Panc1 (cell line): ENCODE results near the gene FRS2. TPM values are rescaled to one million over a fixed set of nuclear protein-coding genes. Genes with fewer than 3 reads are reported as not detected.

Source experiments
- ATAC-seq: fragments of 200-7000 bp; cut with Tn5 transposase; 2 replicates; pipeline ENCODE4 v1.9.1; 2020; ENCODE audit warnings: mild to moderate bottlenecking, moderate library complexity
- BruUV-seq: library from RNA; stranded (reverse); fragments of 400-500 nt; replicated peaks from 2 replicates; lab custom pipeline; 2021; lab: Mats Ljungman, UMichigan
- CTCF ChIA-PET: fragments of 300-600 bp; sonication (Branson Sonifier 250); formaldehyde crosslinking; loops from one replicate; lab custom pipeline; 2022; ENCODE audit warnings: antibody characterized with exemption; lab: Charles Lee
- POLR2A ChIA-PET: fragments of 300-600 bp; sonication (Branson Sonifier 250); formaldehyde crosslinking; loops from one replicate; lab custom pipeline; 2022; ENCODE audit warnings: antibody characterized with exemption; lab: Charles Lee
- DNase-seq: peaks from one replicate; pipeline ENCODE4 v3.0.0-alpha.2; 2010; ENCODE audit warnings: low read depth, low spot score
- H3K27ac ChIP-seq: 2 replicates; pipeline ENCODE4 v1.5.1; 2011; ENCODE audit warnings: mild to moderate bottlenecking, low read length, inconsistent platforms
- H3K27me3 ChIP-seq: fragments of 200-500 bp; sonication (Bioruptor generic); 2 replicates; pipeline ENCODE4 v1.6.0; 2014; ENCODE audit warnings: low read length, inconsistent platforms; ENCODE audit not compliant: control insufficient read depth, insufficient read depth
- H3K36me3 ChIP-seq: fragments of 200-500 bp; sonication (Bioruptor generic); 2 replicates; pipeline ENCODE4 v1.5.1; 2014; ENCODE audit warnings: inconsistent platforms, mild to moderate bottlenecking, low read length, moderate library complexity; ENCODE audit not compliant: control insufficient read depth, insufficient read depth
- H3K4me1 ChIP-seq: 2 replicates; pipeline ENCODE4 v1.5.1; 2011; ENCODE audit warnings: inconsistent platforms, mild to moderate bottlenecking, low read length, moderate library complexity; ENCODE audit not compliant: control insufficient read depth, insufficient read depth
- H3K4me3 ChIP-seq, 2 experiments: 2 replicates each; pipeline ENCODE4 v1.5.1; 2011 to 2012; ENCODE audit warnings: low read depth in 2 of 2, low read length in 2 of 2, mild to moderate bottlenecking in 2 of 2, inconsistent platforms in 1 of 2, moderate library complexity in 1 of 2
- H3K9me3 ChIP-seq: fragments of 200-500 bp; sonication (Bioruptor generic); 2 replicates; pipeline ENCODE4 v1.5.1; 2014; ENCODE audit warnings: low read depth, mild to moderate bottlenecking, inconsistent platforms, low read length, moderate library complexity; ENCODE audit not compliant: control insufficient read depth, insufficient read depth
- POLR2AphosphoS5 ChIP-seq: IDR thresholded peaks from 2 replicates; pipeline ENCODE4 v1.6.1; 2012; ENCODE audit warnings: mild to moderate bottlenecking, low read depth, low read length, moderate library complexity
- SIN3A ChIP-seq: IDR thresholded peaks from 2 replicates; pipeline ENCODE4 v1.6.1; 2012; ENCODE audit warnings: low read depth, mild to moderate bottlenecking, low read length, moderate library complexity, borderline replicate concordance; ENCODE audit not compliant: insufficient read depth
- TCF7L2 ChIP-seq: IDR thresholded peaks from 2 replicates; pipeline ENCODE4 v1.6.1; 2011; ENCODE audit warnings: mild to moderate bottlenecking, low read depth, low read length, inconsistent platforms
- in situ Hi-C: cut with HindIII; loops from 2 replicates; pipeline ENCODE4 v1.10.0; 2016; ENCODE audit warnings: low sequenced_read_pairs, low pct_unique_long_range_greater_than_20kb
- intact Hi-C: fragments of 100-400 bp; cut with micrococcal nuclease; formaldehyde crosslinking; loops from one replicate; pipeline ENCODE4 v1.10.0; 2022; ENCODE audit not compliant: unreplicated experiment
- total RNA-seq: library from RNA; stranded (reverse); gene quantifications from one replicate; pipeline ENCODE4 v1.2.1, GENCODE V29; 2021; ENCODE audit not compliant: unreplicated experiment
- TF ChIP-seq, protein P1 (sequence below): fragments of 450-650 bp; IDR thresholded peaks from 2 replicates; pipeline ENCODE4 v1.5.1; 2017; ENCODE audit warnings: mild to moderate bottlenecking
- TF ChIP-seq, protein P2 (sequence below), 2 experiments: IDR thresholded peaks; 2 replicates each; pipeline ENCODE4 v1.6.1; 2011 to 2012; ENCODE audit warnings: low read depth in 2 of 2, control low read depth in 1 of 2, low read length in 1 of 2, mild to moderate bottlenecking in 1 of 2, moderate library complexity in 1 of 2; ENCODE audit not compliant: insufficient read depth in 1 of 2

Gene FRS2
- total RNA-seq, 1 experiment from 2014 or later, result 26.6 TPM

DNA sequence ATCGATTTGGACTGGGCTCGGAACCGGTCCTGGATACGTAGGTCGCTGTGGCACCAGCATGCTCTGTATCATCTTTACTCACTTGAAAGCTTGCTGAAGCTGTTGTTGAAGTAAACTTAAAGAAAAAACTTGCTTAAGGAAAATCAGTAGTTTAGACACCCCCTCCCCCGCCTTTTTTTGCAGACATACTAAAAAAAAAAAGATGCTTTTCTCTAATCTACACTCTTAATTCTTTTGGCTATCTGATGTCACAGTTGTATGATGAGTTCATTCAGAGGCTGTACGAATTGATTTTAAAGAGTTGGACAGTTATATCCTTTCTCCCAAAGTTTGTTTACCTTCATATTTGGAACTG is 865 bp downstream of the FRS2 start:
- intact Hi-C loops (loop anchor here (2.0 kb wide), 1 partner anchor 100 kb away; no protein-coding TSS in a partner anchor), in situ Hi-C loops (no loop called here)
- ATAC-seq (no peak), DNase-seq (no peak)
- ChIA-PET CTCF (interaction anchor here (1.1 kb wide), 1 partner anchor 100 kb away, joined by 10 read pairs; no protein-coding TSS in a partner anchor), POLR2A (interaction anchor here (0.7 kb wide), 1 partner anchor 139 kb away, joined by 6 read pairs; no protein-coding TSS in a partner anchor)
- Histone ChIP-seq H3K27ac (peak overlapping the region; percentile 99), H3K27me3 (no peaks in the 10 kb centered on the region), H3K36me3 (no peaks in the 10 kb centered on the region; the same call in none of the 2 replicates), H3K4me1 (peaks cover 44% of the 10 kb centered on the region), H3K4me3 (peak overlapping the region; percentile 80 to 94), H3K9me3 (no peaks in the 10 kb centered on the region)
- TF ChIP-seq, protein P1, sequence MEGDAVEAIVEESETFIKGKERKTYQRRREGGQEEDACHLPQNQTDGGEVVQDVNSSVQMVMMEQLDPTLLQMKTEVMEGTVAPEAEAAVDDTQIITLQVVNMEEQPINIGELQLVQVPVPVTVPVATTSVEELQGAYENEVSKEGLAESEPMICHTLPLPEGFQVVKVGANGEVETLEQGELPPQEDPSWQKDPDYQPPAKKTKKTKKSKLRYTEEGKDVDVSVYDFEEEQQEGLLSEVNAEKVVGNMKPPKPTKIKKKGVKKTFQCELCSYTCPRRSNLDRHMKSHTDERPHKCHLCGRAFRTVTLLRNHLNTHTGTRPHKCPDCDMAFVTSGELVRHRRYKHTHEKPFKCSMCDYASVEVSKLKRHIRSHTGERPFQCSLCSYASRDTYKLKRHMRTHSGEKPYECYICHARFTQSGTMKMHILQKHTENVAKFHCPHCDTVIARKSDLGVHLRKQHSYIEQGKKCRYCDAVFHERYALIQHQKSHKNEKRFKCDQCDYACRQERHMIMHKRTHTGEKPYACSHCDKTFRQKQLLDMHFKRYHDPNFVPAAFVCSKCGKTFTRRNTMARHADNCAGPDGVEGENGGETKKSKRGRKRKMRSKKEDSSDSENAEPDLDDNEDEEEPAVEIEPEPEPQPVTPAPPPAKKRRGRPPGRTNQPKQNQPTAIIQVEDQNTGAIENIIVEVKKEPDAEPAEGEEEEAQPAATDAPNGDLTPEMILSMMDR, result peak; percentile 37
- no peak for TF ChIP-seq TCF7L2
- no TSS peak for BruUV-seq

DNA sequence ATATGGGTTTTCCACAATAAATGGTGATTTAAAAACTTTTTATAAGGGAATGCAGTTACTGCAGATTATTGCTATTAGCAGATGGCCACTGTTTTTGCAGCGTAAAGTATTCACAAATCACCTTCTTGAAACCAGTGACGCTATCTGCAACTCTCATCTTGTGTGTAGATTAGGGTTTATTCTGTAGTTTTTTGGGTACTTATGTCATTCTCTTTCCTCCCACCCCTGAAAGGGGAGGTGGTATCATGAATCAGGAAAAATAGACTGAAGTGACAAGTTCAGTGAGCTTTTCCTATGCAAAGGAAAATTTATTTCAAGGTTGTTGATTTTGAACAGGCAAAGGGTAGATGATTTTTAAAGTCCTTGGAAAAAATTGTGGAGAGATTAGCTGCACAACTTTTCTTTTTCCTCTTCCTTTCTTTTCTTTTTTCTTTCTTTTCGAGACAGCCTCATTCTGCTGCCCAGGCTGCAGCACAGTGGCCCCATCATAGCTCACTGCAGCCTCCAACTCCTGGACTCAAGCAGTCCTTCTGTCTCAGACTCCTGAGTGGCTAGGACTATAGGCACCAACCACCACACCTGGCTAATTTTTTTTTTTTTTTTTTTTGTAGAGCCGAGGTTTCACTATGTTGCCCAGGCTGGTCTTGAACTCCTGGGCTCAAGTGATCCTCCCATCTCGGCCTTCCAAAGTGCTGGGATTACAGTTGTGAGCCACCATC is 1.6 kb downstream of the FRS2 start:
- H3K27me3 ChIP-seq, result no peaks in the 10 kb centered on the region
- no peak for TF ChIP-seq TCF7L2
- H3K9me3 ChIP-seq, result no peaks in the 10 kb centered on the region
- POLR2A ChIA-PET, result no interaction called here
- no peak overlapping the region for H3K27ac ChIP-seq
- ATAC-seq (no peak), DNase-seq (no peak)
- H3K4me3 ChIP-seq, result peak overlapping the region; percentile 80 to 94
- in situ Hi-C loops, result no loop called here
- no TSS peak for BruUV-seq
- CTCF ChIA-PET, result interaction anchor here (0.7 kb wide), 1 partner anchor 22 kb away, joined by 12 read pairs; no protein-coding TSS in a partner anchor
- no peaks in the 10 kb centered on the region; the same call in none of the 2 replicates for H3K36me3 ChIP-seq
- intact Hi-C loops, result loop anchor here (2.0 kb wide), 1 partner anchor 99 kb away; no protein-coding TSS in a partner anchor
- H3K4me1 ChIP-seq, result peaks cover 49% of the 10 kb centered on the region

DNA sequence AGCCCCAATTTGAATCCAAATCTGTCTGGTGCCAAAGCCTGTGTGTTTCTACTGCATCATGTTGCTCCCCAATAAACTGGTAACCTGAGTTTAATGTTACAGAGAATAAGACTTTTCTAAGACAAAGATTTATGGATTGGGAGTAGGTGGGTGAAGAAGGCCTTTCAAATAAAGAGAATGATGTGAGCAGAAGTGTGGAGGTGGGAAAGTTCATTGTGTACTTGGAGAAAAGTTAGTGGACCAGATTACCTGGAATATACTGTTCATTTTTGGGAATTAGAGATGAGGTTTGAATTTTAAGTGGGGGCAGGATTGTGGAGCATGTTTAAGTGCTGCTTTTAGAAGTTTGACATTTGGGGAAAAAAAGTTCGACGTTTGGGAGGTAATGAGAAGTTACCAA is 3.1 kb downstream of the FRS2 start:
- ChIA-PET CTCF (no interaction called here), POLR2A (no interaction called here)
- H3K27me3 ChIP-seq, result no peaks in the 10 kb centered on the region
- H3K4me3 ChIP-seq, result no peak overlapping the region
- no peaks in the 10 kb centered on the region; the same call in none of the 2 replicates for H3K36me3 ChIP-seq
- BruUV-seq, result no TSS peak
- intact Hi-C loops, result no loop called here
- DNase-seq (no peak), ATAC-seq (no peak)
- H3K9me3 ChIP-seq, result no peaks in the 10 kb centered on the region
- H3K4me1 ChIP-seq, result peaks cover 50% of the 10 kb centered on the region
- no peak overlapping the region for H3K27ac ChIP-seq
- in situ Hi-C loops, result no loop called here
- TF ChIP-seq, protein P2, sequence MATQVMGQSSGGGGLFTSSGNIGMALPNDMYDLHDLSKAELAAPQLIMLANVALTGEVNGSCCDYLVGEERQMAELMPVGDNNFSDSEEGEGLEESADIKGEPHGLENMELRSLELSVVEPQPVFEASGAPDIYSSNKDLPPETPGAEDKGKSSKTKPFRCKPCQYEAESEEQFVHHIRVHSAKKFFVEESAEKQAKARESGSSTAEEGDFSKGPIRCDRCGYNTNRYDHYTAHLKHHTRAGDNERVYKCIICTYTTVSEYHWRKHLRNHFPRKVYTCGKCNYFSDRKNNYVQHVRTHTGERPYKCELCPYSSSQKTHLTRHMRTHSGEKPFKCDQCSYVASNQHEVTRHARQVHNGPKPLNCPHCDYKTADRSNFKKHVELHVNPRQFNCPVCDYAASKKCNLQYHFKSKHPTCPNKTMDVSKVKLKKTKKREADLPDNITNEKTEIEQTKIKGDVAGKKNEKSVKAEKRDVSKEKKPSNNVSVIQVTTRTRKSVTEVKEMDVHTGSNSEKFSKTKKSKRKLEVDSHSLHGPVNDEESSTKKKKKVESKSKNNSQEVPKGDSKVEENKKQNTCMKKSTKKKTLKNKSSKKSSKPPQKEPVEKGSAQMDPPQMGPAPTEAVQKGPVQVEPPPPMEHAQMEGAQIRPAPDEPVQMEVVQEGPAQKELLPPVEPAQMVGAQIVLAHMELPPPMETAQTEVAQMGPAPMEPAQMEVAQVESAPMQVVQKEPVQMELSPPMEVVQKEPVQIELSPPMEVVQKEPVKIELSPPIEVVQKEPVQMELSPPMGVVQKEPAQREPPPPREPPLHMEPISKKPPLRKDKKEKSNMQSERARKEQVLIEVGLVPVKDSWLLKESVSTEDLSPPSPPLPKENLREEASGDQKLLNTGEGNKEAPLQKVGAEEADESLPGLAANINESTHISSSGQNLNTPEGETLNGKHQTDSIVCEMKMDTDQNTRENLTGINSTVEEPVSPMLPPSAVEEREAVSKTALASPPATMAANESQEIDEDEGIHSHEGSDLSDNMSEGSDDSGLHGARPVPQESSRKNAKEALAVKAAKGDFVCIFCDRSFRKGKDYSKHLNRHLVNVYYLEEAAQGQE (IDR thresholded peaks at IDR 0.05; ENCODE audit: insufficient read depth in 1 of 2, low read depth in 2 of 2, low read length in 1 of 2), result no peak
- TF ChIP-seq SIN3A, result no peak
- TF ChIP-seq TCF7L2, result no peak
- TF ChIP-seq, protein P1, result no peak
- TF ChIP-seq POLR2AphosphoS5, result no peak
